Measurements from ENCODE around the gene LY6G6C.

DNA sequence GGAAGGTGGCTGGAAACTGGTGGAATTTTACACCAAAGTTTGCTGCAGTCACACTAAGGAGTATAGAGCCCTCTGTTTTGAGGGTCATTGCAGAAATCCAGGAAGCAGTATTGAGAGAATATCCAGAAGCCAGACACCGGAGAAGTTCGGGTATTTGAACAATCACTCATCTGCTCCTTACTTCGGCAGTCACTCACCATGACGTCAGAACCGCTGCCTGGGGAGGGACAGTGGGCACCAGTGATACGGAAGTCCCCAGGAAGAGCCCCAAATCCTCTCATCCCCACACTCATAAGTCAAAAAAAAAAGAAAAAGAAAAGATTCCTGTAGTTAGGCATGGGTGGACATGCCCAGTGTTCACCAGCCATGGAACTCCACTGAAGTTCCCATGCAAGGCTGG is 44.6 kb downstream of the LY6G6C start:
- TF ChIP-seq, protein P1, sequence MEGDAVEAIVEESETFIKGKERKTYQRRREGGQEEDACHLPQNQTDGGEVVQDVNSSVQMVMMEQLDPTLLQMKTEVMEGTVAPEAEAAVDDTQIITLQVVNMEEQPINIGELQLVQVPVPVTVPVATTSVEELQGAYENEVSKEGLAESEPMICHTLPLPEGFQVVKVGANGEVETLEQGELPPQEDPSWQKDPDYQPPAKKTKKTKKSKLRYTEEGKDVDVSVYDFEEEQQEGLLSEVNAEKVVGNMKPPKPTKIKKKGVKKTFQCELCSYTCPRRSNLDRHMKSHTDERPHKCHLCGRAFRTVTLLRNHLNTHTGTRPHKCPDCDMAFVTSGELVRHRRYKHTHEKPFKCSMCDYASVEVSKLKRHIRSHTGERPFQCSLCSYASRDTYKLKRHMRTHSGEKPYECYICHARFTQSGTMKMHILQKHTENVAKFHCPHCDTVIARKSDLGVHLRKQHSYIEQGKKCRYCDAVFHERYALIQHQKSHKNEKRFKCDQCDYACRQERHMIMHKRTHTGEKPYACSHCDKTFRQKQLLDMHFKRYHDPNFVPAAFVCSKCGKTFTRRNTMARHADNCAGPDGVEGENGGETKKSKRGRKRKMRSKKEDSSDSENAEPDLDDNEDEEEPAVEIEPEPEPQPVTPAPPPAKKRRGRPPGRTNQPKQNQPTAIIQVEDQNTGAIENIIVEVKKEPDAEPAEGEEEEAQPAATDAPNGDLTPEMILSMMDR (IDR thresholded peaks at IDR 0.05), result no peak
- TF ChIP-seq POLR2A (IDR thresholded peaks at IDR 0.05), result no peak
